GM12864 (cell line): ENCODE data around the gene SLC22A3.
"Not testable (repeated sequence)": the region's sequence is repeated elsewhere in the genome, so short reads cannot be mapped to it uniquely, and the experiment has no call there.

Experiments used
- DNase-seq: peaks from one replicate; pipeline ENCODE4 v3.0.0-alpha.2; 2011; ENCODE audit warnings: low read depth
- H3K4me3 ChIP-seq: 2 replicates; pipeline ENCODE4 v1.5.1; 2011; ENCODE audit warnings: mild to moderate bottlenecking, low read depth, low read length, control low read depth
- TF ChIP-seq, protein P1 (sequence below): IDR thresholded peaks from 2 replicates; pipeline ENCODE4 v1.5.1; 2011; ENCODE audit warnings: low read depth, mild to moderate bottlenecking, moderate library complexity, low read length, control low read depth, inconsistent platforms; ENCODE audit errors: missing control alignments

The SLC22A3 gene, protein sequence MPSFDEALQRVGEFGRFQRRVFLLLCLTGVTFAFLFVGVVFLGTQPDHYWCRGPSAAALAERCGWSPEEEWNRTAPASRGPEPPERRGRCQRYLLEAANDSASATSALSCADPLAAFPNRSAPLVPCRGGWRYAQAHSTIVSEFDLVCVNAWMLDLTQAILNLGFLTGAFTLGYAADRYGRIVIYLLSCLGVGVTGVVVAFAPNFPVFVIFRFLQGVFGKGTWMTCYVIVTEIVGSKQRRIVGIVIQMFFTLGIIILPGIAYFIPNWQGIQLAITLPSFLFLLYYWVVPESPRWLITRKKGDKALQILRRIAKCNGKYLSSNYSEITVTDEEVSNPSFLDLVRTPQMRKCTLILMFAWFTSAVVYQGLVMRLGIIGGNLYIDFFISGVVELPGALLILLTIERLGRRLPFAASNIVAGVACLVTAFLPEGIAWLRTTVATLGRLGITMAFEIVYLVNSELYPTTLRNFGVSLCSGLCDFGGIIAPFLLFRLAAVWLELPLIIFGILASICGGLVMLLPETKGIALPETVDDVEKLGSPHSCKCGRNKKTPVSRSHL

DNA sequence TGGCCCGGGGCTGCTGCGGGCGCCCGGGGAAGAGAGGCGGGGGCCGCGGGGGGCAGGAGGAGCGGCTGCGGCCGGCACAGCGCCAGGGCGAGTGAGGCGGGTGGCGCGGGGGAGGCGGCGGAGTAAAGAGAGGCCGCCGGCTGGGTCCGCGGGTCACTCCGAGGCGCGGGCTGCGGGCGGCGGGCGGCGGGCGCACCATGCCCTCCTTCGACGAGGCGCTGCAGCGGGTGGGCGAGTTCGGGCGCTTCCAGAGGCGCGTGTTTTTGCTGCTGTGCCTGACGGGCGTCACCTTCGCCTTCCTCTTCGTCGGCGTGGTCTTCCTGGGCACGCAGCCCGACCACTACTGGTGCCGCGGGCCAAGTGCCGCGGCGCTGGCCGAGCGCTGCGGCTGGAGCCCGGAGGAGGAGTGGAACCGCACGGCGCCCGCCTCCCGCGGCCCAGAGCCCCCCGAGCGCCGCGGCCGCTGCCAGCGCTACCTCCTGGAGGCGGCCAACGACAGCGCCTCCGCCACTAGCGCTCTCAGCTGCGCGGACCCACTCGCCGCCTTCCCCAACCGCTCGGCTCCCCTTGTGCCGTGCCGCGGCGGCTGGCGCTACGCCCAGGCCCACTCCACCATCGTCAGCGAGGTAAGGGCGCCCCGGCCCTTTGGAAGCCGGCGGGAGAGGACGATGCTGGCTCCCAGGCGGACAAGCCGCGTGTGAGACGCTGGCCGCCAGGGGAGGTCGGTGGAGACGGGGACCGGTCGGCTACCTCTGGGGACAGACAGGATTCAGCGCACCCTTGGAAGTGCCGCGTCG, at the start of gene SLC22A3:
TSS of gene SLC22A3 (plus strand) at position 156 of the 797 bp plus-strand sequence. CDS start at position 198, 42 bp downstream.
- TF ChIP-seq, protein P1, sequence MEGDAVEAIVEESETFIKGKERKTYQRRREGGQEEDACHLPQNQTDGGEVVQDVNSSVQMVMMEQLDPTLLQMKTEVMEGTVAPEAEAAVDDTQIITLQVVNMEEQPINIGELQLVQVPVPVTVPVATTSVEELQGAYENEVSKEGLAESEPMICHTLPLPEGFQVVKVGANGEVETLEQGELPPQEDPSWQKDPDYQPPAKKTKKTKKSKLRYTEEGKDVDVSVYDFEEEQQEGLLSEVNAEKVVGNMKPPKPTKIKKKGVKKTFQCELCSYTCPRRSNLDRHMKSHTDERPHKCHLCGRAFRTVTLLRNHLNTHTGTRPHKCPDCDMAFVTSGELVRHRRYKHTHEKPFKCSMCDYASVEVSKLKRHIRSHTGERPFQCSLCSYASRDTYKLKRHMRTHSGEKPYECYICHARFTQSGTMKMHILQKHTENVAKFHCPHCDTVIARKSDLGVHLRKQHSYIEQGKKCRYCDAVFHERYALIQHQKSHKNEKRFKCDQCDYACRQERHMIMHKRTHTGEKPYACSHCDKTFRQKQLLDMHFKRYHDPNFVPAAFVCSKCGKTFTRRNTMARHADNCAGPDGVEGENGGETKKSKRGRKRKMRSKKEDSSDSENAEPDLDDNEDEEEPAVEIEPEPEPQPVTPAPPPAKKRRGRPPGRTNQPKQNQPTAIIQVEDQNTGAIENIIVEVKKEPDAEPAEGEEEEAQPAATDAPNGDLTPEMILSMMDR = no peak
- H3K4me3 ChIP-seq = no peak within 1 kb of the TSS
- no peak for DNase-seq

DNA sequence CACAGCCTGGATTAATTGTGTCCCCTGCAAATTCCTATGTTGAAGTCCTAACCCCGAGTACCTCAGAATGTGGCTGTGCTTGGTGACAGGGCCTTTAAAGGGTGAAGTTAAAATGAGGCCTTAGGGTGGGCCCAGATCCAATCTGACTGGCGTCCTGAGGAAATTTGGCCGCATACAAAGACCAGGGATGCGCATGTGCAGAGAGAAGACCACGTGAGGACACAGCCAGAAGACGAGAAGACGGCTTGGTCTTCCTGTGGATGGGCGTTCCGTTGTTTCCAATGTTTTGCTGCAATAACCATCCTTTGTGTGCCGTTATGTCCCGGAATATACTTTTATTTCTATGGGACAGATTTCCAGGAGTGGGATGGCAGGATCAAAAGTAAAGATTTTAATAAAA, 48.6 kb upstream of the SLC22A3 start:
- DNase-seq = no peak
- TF ChIP-seq, protein P1 = no peak
- no peak overlapping the region for H3K4me3 ChIP-seq

DNA sequence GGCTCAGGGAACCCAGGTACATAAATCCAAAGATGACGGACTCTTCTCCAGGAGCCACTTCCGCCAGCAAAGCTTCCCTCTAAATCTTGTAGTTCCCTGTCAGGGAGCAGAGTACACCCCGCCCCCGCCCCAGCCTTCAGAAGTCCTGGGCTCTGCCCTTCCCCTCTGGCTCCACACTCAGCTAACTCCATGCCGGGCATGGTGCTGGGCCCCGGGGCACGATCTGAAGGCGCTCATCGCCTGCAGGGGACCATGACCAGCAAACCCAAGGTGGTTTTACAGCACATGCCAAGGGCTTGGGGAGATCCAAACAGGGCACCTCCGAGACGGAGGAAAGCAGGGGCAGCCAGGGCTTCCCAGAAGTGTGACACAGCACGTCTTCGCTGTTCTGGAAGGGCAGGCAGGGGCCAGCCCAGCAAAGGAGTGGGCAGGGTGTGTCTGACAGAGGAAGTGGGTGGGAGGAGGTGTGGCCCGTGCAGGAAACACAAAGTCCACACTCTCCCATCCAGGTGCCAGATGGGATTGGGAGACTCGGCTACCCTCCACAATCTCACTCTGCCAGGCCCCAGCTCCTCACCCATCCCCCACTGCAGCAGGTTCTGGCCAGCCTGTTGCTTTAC, 48.0 kb upstream of the SLC22A3 start:
- H3K4me3 ChIP-seq = no peak overlapping the region
- DNase-seq = no peak
- TF ChIP-seq, protein P1 = no peak

DNA sequence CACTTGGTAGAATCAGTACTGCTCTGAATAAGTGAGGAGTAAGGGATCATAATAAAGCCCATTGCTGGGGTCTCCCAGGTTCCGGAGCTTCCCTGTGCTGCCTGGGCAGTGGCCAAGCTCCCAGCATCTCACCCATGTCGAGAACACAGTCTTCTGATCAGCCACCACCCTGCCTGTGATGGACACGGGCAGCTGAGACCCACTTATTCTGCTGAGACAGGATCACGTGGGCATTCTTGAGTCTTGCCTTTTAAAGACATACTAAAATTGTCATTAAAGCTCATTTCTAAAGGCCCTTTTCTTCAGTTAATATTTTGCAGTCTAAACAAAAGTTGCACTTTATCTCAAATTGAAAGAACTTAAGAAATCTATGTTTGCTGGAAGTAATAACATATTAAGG, 46.8 kb upstream of the SLC22A3 start:
- no peak overlapping the region for H3K4me3 ChIP-seq
- DNase-seq = no peak
- TF ChIP-seq, protein P1 = no peak

DNA sequence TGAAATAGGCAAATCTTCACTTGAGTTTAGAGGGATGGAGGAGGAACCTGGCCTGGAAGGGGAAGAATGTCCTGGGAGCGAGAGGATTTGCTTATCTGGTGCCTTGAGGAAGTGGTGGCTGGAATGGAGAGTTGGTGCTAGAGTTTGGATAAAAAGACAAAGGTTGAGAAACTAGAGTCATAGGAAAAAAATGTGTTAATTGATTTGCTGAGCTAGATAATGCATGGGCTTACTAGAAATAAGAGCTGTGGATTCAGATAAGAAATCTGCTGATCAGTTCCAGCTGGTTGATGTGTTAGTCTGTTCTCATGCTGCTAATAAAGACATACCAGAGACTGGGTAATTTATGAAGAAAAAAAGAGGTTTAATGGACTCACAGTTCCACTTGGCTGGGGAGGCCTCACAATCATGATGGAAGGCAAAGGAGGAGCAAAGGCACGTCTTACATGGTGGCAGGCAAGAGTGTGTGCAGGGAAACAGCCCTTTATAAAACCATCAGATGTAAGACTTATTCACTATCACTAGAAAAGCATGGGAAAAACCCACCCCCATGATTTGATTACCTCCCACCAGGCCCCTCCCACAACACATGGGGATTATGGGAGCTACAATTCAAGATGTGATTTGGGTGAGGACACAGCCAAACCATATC, 45.6 kb upstream of the SLC22A3 start:
- not testable (repeated sequence) for DNase-seq

DNA sequence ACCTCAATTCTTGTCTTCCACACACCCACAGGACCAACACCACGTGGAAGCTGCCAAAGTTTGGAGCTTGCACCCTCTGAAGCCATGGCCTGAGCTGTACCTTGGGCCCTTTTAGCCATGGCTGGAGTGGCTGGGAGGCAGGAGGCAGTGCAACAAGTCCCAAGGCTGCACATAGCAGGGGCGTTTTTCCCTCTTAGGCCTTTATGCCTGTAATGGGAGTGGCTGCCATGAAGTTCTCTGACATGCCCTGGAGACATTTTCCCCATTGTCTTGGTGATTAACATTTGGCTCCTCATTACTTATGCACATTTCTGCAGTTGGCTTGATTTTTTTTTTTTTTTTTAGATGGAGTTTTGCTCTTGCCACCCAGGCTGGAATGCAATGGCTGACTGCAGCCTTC, 44.4 kb upstream of the SLC22A3 start:
- TF ChIP-seq, protein P1 = no peak
- DNase-seq = no peak
- H3K4me3 ChIP-seq = no peak overlapping the region

More for the DNA sequence above, 45.6 kb upstream of the SLC22A3 start:
- not testable (repeated sequence) for H3K4me3 ChIP-seq
